GM23338 (cell line): Measurements from ENCODE around the gene ROPN1L.

Experiments used
- CREB1 ChIP-seq: fragments of 250-450 bp; sonication (Bioruptor Pico); IDR thresholded peaks from 2 replicates; pipeline ENCODE4 v1.5.0; 2020; ENCODE audit warnings: low read depth, mild to moderate bottlenecking, moderate library complexity
- ETS1 ChIP-seq: IDR thresholded peaks from 2 replicates; pipeline ENCODE4 v1.6.1; 2016; ENCODE audit warnings: antibody characterized with exemption
- EZH2 ChIP-seq: fragments of 200-600 bp; sonication (generic); IDR thresholded peaks from one replicate; pipeline ENCODE4 v1.8.0; 2017; ENCODE audit warnings: antibody characterized with exemption, mild to moderate bottlenecking, low read depth; ENCODE audit not compliant: unreplicated experiment
- EZH2phosphoT487 ChIP-seq: fragments of 200-600 bp; sonication (generic); IDR thresholded peaks from one replicate; pipeline ENCODE4 v1.8.1; 2018; ENCODE audit warnings: antibody characterized with exemption; ENCODE audit not compliant: unreplicated experiment
- JUNB ChIP-seq: IDR thresholded peaks from one replicate; pipeline ENCODE4 v1.6.1; 2016; ENCODE audit warnings: antibody characterized with exemption; ENCODE audit not compliant: unreplicated experiment
- NANOG ChIP-seq: IDR thresholded peaks from 2 replicates; pipeline ENCODE4 v1.6.1; 2016; ENCODE audit warnings: antibody characterized with exemption, borderline replicate concordance
- POLR2AphosphoS5 ChIP-seq: IDR thresholded peaks from 2 replicates; pipeline ENCODE4 v1.6.1; 2016; ENCODE audit warnings: antibody characterized with exemption, low read depth
- REST ChIP-seq: IDR thresholded peaks from one replicate; pipeline ENCODE4 v1.6.1; 2018; ENCODE audit warnings: antibody characterized with exemption; ENCODE audit not compliant: unreplicated experiment
- ZNF114 ChIP-seq: fragments of 250-450 bp; sonication (Bioruptor Pico); IDR thresholded peaks from 2 replicates; pipeline ENCODE4 v1.5.0; 2020; ENCODE audit warnings: mild to moderate bottlenecking, moderate library complexity
- TF ChIP-seq, protein P1 (sequence below), 2 experiments: fragments of 200-600 bp in 1 of 2; sonication (generic) in 1 of 2; conservative IDR thresholded peaks; 2 replicates each; pipeline versions ENCODE4 v1.5.1 to v1.6.1; 2016 to 2017; ENCODE audit warnings: antibody characterized with exemption in 2 of 2, low read depth in 2 of 2, mild to moderate bottlenecking in 2 of 2, moderate library complexity in 1 of 2

DNA sequence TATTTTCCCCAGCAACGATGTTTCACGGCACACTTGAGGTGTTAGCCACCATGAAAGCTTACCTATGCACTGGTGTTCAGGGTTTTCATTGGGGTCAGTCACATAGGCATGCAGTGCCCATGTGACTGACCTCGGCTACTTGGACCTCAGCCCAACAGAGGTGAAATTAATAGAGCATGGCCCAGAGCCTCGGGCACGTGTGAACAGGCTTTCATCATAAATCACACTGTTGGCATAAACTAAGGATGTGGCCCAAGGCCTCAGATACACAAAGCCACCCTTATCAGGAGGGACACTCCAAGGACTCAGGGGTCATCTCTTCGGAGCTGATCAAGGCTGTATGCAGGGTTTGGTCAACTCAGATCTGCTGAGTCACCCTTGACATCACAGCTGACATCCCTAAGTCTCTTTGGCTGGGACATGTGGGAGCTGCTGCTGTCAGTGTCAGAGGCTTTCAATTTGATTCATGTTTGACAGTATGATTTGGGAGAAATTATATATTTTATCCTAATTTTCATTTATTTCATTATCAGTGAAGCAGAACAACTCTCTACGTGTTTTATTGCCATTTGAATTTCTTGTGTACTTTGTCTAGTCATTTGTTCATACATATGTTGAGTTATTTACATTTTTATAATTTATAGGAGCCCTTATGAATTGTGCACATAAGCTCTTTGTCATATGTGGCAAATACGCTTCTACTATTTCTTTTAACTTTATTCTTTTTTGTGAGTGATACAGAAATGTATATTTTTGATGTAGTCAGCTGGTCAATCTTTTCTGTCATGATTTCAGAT lies 62.5 kb downstream of the ROPN1L start:
- TF ChIP-seq, protein P1, sequence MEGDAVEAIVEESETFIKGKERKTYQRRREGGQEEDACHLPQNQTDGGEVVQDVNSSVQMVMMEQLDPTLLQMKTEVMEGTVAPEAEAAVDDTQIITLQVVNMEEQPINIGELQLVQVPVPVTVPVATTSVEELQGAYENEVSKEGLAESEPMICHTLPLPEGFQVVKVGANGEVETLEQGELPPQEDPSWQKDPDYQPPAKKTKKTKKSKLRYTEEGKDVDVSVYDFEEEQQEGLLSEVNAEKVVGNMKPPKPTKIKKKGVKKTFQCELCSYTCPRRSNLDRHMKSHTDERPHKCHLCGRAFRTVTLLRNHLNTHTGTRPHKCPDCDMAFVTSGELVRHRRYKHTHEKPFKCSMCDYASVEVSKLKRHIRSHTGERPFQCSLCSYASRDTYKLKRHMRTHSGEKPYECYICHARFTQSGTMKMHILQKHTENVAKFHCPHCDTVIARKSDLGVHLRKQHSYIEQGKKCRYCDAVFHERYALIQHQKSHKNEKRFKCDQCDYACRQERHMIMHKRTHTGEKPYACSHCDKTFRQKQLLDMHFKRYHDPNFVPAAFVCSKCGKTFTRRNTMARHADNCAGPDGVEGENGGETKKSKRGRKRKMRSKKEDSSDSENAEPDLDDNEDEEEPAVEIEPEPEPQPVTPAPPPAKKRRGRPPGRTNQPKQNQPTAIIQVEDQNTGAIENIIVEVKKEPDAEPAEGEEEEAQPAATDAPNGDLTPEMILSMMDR (conservative IDR thresholded peaks at IDR 0.05; ENCODE audit: low read depth in 2 of 2) = no peak
- TF ChIP-seq EZH2 (no peak), CREB1 (CRISPR knock-in tag) (no peak), POLR2AphosphoS5 (no peak), REST (no peak), ZNF114 (CRISPR knock-in tag) (no peak), JUNB (no peak), EZH2phosphoT487 (no peak), NANOG (no peak), ETS1 (no peak)
